ENCODE measurements around the gene SYNDIG1. TPM values are rescaled to one million over a fixed set of nuclear protein-coding genes. Genes with fewer than 3 reads are reported as not detected.

Gene SYNDIG1
- total RNA-seq, 1 experiment from 2014 or later, result not detected

GRCh38 chr20:24679448-24680047 lies 210.1 kb downstream of the SYNDIG1 start:
- Histone ChIP-seq H3K9me2 (replicated peaks; ENCODE audit: low read length) (no peaks in the 10 kb centered on the region), H4K20me1 (ENCODE audit: low read length) (no peaks in the 10 kb centered on the region), H3K79me2 (ENCODE audit: low read length) (no peaks in the 10 kb centered on the region), H3K4me3 (ENCODE audit: low read length) (no peak overlapping the region), H3K9ac (ENCODE audit: low read length) (no peak overlapping the region), H3K27ac (ENCODE audit: low read length) (no peak overlapping the region), H3K9me3 (ENCODE audit: low read length) (no peaks in the 10 kb centered on the region), H3K4me1 (ENCODE audit: insufficient read depth, low read length) (no peaks in the 10 kb centered on the region), H2AFZ (ENCODE audit: low read length) (no peak overlapping the region), H3K4me2 (ENCODE audit: low read length) (no peak overlapping the region), H3K36me3 (ENCODE audit: low read depth, low read length) (no peaks in the 10 kb centered on the region), H3F3A (ENCODE audit: low read length, unreplicated experiment) (no peaks in the 10 kb centered on the region), H3K27me3 (ENCODE audit: low read length) (peaks cover 9% of the 10 kb centered on the region; the same call in 1 of the 2 replicates)
- BruUV-seq (replicated peaks), result no TSS peak
- no peak for DNase-seq
- ATAC-seq, result no peak
- POLR2A ChIA-PET (ENCODE audit: unreplicated experiment), result no interaction called here
- CTCF ChIA-PET, result no interaction called here
- no peak for TF ChIP-seq EZH2phosphoT487 (IDR thresholded peaks at IDR 0.05; ENCODE audit: borderline replicate concordance, low read length)
- TF ChIP-seq CTCF (conservative IDR thresholded peaks at IDR 0.05; ENCODE audit: low read depth, low read length), result no peak
- TF ChIP-seq EZH2 (IDR thresholded peaks at IDR 0.05; ENCODE audit: low read length, unreplicated experiment), result no peak
- intact Hi-C loops (cut with micrococcal nuclease), result no loop called here

- no peak overlapping the region for H2AFZ ChIP-seq (ENCODE audit: low read length)
- no peak for DNase-seq
- H3F3A ChIP-seq (ENCODE audit: low read length, unreplicated experiment), result no peaks in the 10 kb centered on the region
- TF ChIP-seq EZH2phosphoT487 (IDR thresholded peaks at IDR 0.05; ENCODE audit: borderline replicate concordance, low read length), result no peak
- no peak for TF ChIP-seq CTCF (conservative IDR thresholded peaks at IDR 0.05; ENCODE audit: low read depth, low read length)
- TF ChIP-seq EZH2 (IDR thresholded peaks at IDR 0.05; ENCODE audit: low read length, unreplicated experiment), result no peak
- no peaks in the 10 kb centered on the region for H3K36me3 ChIP-seq (ENCODE audit: low read depth, low read length)
- peaks cover 13% of the 10 kb centered on the region; the same call in 1 of the 2 replicates for H3K27me3 ChIP-seq (ENCODE audit: low read length)
- POLR2A ChIA-PET (ENCODE audit: unreplicated experiment), result no interaction called here
- no peak overlapping the region for H3K27ac ChIP-seq (ENCODE audit: low read length)
- ATAC-seq, result no peak
- no peak overlapping the region for H3K9ac ChIP-seq (ENCODE audit: low read length)
- H3K4me2 ChIP-seq (ENCODE audit: low read length), result no peak overlapping the region
- no peaks in the 10 kb centered on the region for H3K9me2 ChIP-seq (replicated peaks; ENCODE audit: low read length)
- no peaks in the 10 kb centered on the region for H3K9me3 ChIP-seq (ENCODE audit: low read length)
- intact Hi-C loops (cut with micrococcal nuclease), result no loop called here
- no peaks in the 10 kb centered on the region for H3K79me2 ChIP-seq (ENCODE audit: low read length)
- H4K20me1 ChIP-seq (ENCODE audit: low read length), result no peaks in the 10 kb centered on the region
- CTCF ChIA-PET, result no interaction called here
- no TSS peak for BruUV-seq (replicated peaks)
- H3K4me1 ChIP-seq (ENCODE audit: insufficient read depth, low read length), result no peaks in the 10 kb centered on the region
- H3K4me3 ChIP-seq (ENCODE audit: low read length), result no peak overlapping the region
Observed at GRCh38 chr20:24681634-24682495, 212.4 kb downstream of the SYNDIG1 start.

Measured in PC-3 (cell line).